Activated effector memory CD4-positive, alpha-beta T cell treated with anti-CD3 and anti-CD28 coated beads, Interleukin-2, amount 50 U/mL, for 16 hours (primary cell): ENCODE measurements around the gene SLC13A5.
"Not testable (repeated sequence)": the region's sequence is repeated elsewhere in the genome, so short reads cannot be mapped to it uniquely, and the experiment has no call there.

Experiments
- DNase-seq: peaks from one replicate; pipeline ENCODE4 v3.0.0-alpha.2; 2020

The SLC13A5 gene

GRCh38 chr17:6683081-6683684, 30.0 kb downstream of the SLC13A5 start:
- no peak for DNase-seq

- DNase-seq, result no peak
Observed at GRCh38 chr17:6682339-6682738, 30.8 kb downstream of the SLC13A5 start.

- no peak for DNase-seq
Observed at GRCh38 chr17:6681671-6682070, 31.5 kb downstream of the SLC13A5 start.

- DNase-seq, result no peak
Observed at GRCh38 chr17:6681176-6681575, 32.0 kb downstream of the SLC13A5 start.

GRCh38 chr17:6679241-6679640, 33.9 kb downstream of the SLC13A5 start:
- no peak for DNase-seq

- DNase-seq, result no peak
Observed at GRCh38 chr17:6677946-6678345, 35.2 kb downstream of the SLC13A5 start.

GRCh38 chr17:6677158-6677831, 35.9 kb downstream of the SLC13A5 start:
- DNase-seq, result no peak

GRCh38 chr17:6676802-6677157, 36.4 kb downstream of the SLC13A5 start:
- no peak for DNase-seq

GRCh38 chr17:6675201-6675825, 37.9 kb downstream of the SLC13A5 start:
- DNase-seq, result no peak

- DNase-seq, result no peak
Observed at GRCh38 chr17:6674586-6674985, 38.6 kb downstream of the SLC13A5 start.

- no peak for DNase-seq
Observed at GRCh38 chr17:6671431-6671830, 41.7 kb downstream of the SLC13A5 start.

GRCh38 chr17:6670999-6671398, 42.2 kb downstream of the SLC13A5 start:
- DNase-seq, result no peak

- no peak for DNase-seq
Observed at GRCh38 chr17:6670571-6670970, 42.6 kb downstream of the SLC13A5 start.

- DNase-seq, result no peak
Observed at GRCh38 chr17:6669479-6670212, 43.5 kb downstream of the SLC13A5 start.

GRCh38 chr17:6668727-6669425, 44.3 kb downstream of the SLC13A5 start:
- no peak for DNase-seq

- no peak for DNase-seq
Observed at GRCh38 chr17:6668219-6668618, 45.0 kb downstream of the SLC13A5 start.

- DNase-seq, result no peak
Observed at GRCh38 chr17:6667516-6667915, 45.7 kb downstream of the SLC13A5 start.

GRCh38 chr17:6666557-6666956, 46.6 kb downstream of the SLC13A5 start:
- DNase-seq, result no peak

- peak; percentile 74 for DNase-seq
Observed at GRCh38 chr17:6666077-6666521, 47.1 kb downstream of the SLC13A5 start.

GRCh38 chr17:6663200-6663599, 50.0 kb downstream of the SLC13A5 start:
- not testable (repeated sequence) for DNase-seq

- DNase-seq, result no peak
Observed at GRCh38 chr17:6661464-6661848, 51.7 kb downstream of the SLC13A5 start.

- DNase-seq, result no peak
Observed at GRCh38 chr17:6660805-6661463, 52.2 kb downstream of the SLC13A5 start.

- DNase-seq, result no peak
Observed at GRCh38 chr17:6660101-6660500, 53.1 kb downstream of the SLC13A5 start.
